ENCODE data around the gene KCNG1.

The KCNG1 gene

GRCh38 chr20:51014797-51015722, 7.8 kb downstream of the KCNG1 start:
- peak; percentile 80 for DNase-seq (ENCODE audit: low read depth, low spot score)

- DNase-seq (ENCODE audit: low read depth, low spot score): no peak
These were observed 9.2 kb downstream of the KCNG1 start for GRCh38 chr20:51013577-51014330.

- no peak for DNase-seq (ENCODE audit: low read depth, low spot score)
These were observed 10.6 kb downstream of the KCNG1 start for GRCh38 chr20:51012357-51012756.

GRCh38 chr20:51011479-51011878, 11.4 kb downstream of the KCNG1 start:
- no peak for DNase-seq (ENCODE audit: low read depth, low spot score)

GRCh38 chr20:51010932-51011331, 12.0 kb downstream of the KCNG1 start:
- DNase-seq (ENCODE audit: low read depth, low spot score): no peak

GRCh38 chr20:51010043-51010365, 12.9 kb downstream of the KCNG1 start:
- no peak for DNase-seq (ENCODE audit: low read depth, low spot score)

- DNase-seq (ENCODE audit: low read depth, low spot score): no peak
These were observed 13.4 kb downstream of the KCNG1 start for GRCh38 chr20:51009303-51010042.

GRCh38 chr20:51008718-51009117, 14.2 kb downstream of the KCNG1 start:
- DNase-seq (ENCODE audit: low read depth, low spot score): no peak

- DNase-seq (ENCODE audit: low read depth, low spot score): no peak
These were observed 17.7 kb downstream of the KCNG1 start for GRCh38 chr20:51005214-51005613.

GRCh38 chr20:51004781-51005180, 18.1 kb downstream of the KCNG1 start:
- no peak for DNase-seq (ENCODE audit: low read depth, low spot score)

GRCh38 chr20:51004305-51004727, 18.6 kb downstream of the KCNG1 start:
- no peak for DNase-seq (ENCODE audit: low read depth, low spot score)

- no peak for DNase-seq (ENCODE audit: low read depth, low spot score)
These were observed 19.2 kb downstream of the KCNG1 start for GRCh38 chr20:51003753-51004152.

- DNase-seq (ENCODE audit: low read depth, low spot score): no peak
These were observed 20.3 kb downstream of the KCNG1 start for GRCh38 chr20:51002633-51003032.

- peak; percentile 38 for DNase-seq (ENCODE audit: low read depth, low spot score)
These were observed 21.3 kb downstream of the KCNG1 start for GRCh38 chr20:51001430-51002265.

GRCh38 chr20:50999355-50999754, 23.6 kb downstream of the KCNG1 start:
- no peak for DNase-seq (ENCODE audit: low read depth, low spot score)

GRCh38 chr20:50996901-50997865, 25.7 kb downstream of the KCNG1 start:
- peak; percentile 54 for DNase-seq (ENCODE audit: low read depth, low spot score)

- no peak for DNase-seq (ENCODE audit: low read depth, low spot score)
These were observed 27.4 kb downstream of the KCNG1 start for GRCh38 chr20:50995506-50995905.

GRCh38 chr20:50993876-50994275, 29.0 kb downstream of the KCNG1 start:
- DNase-seq (ENCODE audit: low read depth, low spot score): peak; percentile 34

- DNase-seq (ENCODE audit: low read depth, low spot score): peak; percentile 76
These were observed 30.0 kb downstream of the KCNG1 start for GRCh38 chr20:50992733-50993457.
